ENCODE results near the gene ZNF543.
A peak's percentile ranks its signal among the peaks of the same experiment; 100 is the strongest.
"Not testable (repeated sequence)": the region's sequence is repeated elsewhere in the genome, so short reads cannot be mapped to it uniquely, and the experiment has no call there.

The ZNF543 gene

DNA sequence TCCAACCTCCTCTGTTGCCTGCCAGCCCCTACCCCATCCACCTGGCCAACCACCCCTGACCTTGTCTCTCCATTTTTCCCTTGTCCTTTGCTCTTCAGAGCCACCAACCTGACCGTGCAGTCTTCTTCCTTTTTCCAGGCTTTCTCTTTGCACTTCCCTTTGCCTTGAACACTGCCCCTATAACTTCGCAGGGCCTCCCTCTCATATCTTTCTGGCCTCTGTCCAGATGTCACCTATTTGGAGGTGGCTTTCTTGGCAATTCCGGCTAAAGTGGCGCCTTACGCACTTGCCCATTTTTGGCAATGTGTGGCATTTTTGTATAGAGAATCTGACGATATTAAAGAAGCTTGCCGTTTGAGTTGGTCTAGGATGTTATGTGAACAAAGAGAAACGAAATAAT is 844 bp downstream of the ZNF543 start:
- no peak for DNase-seq (ENCODE audit: low spot score)

DNA sequence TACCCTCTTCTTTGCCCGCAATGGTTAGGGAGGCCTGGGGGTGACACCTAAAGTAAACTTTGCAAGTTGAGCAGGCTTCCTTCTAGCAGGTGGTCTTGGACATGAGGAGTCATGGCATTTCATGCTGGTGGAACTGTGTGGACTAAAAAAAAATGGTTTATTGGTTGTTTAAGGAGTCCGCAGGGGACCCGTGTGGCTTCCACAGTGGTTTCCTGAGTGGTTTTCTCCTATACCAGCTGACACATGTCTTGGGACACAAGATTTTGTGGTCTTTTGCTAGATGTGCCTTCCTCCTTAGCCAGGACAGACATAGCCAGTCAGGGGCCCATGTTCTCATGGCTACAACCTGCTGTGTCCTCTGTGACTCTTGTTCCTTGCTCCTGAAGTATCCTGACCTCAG is 1.5 kb downstream of the ZNF543 start:
- DNase-seq (ENCODE audit: low spot score), result no peak

DNA sequence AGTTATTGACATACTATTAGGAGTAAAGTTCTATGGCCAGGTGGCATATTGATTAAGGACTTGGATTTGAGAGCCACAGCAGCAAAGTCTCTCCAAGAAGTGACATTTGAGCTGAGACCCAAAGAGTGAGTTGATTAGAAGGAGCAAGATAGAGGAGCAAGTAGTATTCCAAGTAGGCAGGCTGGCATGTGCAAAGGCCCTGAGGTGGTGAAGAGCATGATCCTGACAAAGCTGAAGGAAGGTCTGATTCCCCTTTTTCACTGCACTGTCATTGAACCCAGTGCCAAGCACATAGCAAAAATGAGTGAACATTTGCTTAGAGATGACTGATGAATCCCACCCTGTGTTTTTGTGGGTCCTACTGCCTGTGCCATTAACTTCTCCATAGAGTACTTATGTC is 4.7 kb downstream of the ZNF543 start:
- no peak for DNase-seq (ENCODE audit: low spot score)

DNA sequence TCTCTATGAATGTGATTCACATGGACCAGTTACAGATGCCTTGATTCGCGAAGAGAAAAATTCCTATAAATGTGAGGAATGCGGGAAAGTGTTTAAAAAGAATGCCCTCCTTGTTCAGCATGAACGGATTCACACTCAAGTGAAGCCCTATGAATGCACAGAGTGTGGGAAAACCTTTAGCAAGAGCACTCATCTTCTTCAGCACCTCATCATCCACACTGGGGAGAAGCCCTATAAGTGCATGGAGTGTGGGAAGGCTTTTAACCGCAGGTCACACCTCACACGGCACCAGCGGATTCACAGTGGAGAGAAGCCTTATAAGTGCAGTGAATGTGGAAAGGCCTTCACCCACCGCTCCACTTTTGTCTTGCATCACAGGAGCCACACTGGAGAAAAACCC is 7.7 kb downstream of the ZNF543 start:
- no peak for DNase-seq (ENCODE audit: low spot score)

DNA sequence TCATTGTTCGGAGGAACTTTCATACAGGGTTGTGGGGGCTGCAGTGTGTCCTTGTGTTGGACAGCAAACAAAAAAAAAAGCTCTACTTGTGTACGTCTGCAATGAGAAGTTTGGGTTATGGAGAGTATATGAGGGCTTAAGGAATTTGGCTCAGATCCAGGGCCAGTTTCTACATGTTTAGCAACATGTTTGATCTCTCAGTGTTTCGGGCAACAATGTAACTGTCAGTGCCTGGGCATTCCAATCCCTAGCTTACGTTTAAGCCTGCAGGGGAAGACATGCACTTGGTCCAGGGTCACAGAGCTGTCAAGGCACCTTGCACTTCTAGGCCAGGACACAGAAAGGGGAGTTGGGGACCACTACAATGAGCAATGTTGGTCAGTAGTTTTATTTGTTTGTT is 13.9 kb downstream of the ZNF543 start:
- DNase-seq (ENCODE audit: low spot score), result no peak

DNA sequence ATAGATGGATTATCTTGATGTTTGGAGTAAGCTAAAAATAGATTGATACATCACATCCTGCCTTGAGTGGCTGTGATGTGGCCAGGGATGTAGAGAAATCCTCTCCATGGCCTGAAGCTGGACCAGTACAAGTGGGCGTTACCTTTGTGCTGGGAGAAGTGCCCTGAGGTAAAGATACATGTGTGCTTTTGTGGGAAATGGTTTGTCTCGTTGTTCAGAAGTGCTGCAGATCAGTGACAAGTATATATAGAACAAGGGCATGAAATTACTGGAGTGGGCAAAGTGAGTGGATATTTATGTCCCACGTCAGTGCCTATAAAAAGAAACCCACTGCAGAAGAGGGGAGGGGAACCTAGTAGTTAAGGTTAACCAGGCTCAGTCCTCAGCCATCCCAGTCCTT is 18.6 kb downstream of the ZNF543 start:
- no peak for DNase-seq (ENCODE audit: low spot score)

DNA sequence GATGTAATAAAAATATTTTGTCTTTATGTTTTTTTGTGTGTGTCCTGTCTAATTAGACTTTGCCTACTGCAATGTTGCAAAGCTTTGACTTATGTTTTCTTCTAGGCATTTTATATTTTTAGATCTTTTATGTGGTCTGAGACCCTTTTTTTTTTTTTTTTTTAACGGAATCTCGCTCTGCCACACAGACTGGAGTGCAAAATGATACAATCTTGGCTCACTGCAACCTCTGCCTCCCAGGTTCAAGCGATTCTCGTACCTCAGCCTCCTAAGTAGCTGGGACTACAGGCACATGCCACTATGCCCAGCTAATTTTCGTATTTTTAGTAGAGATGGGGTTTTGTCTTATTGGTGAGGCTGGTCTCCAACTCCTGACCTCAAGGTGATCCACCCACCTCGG is 22.3 kb downstream of the ZNF543 start:
- DNase-seq (ENCODE audit: low spot score), result no peak

DNA sequence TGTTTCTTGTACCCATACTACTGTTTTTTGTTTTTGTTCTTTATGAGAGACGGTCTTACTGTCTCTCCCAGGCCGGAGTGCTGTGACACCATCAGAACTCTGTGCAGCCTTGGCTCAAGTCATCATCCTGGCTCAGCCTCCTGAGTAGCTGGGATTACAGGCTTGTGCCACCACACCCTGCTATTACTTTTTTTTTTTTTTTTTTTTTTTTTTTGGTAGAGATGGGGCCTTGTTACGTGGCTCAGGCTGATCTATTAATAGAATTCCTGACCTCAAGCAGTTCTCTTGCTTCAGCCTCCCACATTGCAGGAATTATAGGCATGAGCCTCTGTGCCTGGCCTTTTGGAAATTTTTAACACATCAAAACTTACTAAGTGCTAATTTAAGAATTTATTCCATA is 27.9 kb downstream of the ZNF543 start:
- no peak for DNase-seq (ENCODE audit: low spot score)

DNA sequence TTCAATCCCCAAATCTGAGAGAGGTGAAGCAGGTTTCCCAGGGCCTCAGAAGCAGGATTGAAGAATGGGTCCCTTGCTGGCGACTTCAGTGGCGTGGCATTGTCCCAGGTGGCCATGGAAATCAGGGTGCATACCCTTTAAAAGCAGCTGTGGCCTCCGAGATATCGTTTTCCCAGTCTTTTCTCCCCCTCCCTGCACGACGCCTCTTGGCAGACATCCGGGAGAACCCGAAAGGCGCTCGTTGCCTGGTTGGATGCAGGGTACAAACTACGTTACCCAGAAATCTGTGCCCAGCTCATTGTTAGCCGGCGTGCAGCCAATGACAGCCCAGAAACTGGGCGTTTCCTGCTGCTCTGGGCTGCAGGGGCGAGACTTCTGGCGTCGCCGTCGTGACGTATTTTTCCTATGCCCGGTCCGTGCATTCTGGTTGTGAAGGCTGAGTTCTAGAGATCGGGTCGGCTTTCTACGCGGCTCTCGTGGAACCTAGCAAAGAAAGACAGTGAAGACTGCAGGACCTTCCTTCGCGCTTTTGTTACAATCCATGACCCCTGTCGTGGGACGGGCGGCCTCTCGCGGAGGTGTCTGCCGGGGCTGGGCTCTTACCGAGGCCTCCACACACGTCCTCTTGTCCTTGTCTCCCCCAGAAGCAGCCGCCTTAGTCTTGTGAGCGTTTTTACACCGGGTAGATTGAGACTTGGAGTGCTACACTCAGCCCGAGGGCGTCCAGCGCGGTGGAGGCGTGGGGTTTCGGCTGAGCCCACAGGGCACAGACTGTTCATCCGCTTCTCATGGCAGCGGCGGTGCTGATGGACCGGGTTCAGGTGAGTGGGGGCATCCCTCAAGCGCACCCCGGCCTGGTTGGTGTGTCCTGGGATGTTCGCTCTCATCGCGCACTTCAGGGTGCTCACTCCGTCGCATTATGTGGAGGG is 30.9 kb downstream of the ZNF543 start, which contains the start of gene ZNF304:
TSS of gene ZNF304 (plus strand) at position 395 of the 929 bp plus-strand sequence. CDS start at position 789, 394 bp downstream.
- peak; percentile 96 for DNase-seq (ENCODE audit: low spot score)

DNA sequence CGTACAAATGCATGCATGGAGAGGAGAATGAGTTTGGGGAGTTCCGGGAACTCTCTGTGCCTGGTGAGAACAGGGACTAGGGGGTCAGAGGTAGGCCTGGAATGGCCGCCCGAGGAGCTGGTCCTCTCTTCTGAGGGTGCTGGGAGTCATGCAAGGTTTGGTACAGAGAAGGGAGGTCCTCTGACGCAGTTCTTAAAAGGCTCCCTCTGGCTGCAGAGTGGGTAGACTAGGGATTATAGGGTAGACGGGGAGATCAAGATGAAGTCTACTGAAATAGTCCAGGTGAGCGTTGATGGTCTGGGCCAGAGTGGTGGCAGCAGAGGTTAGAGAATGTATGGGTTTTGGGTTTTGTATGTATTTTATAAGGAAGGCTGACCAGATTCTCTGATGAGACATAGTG is 31.6 kb downstream of the ZNF543 start:
- peak; percentile 42 for DNase-seq (ENCODE audit: low spot score)

DNA sequence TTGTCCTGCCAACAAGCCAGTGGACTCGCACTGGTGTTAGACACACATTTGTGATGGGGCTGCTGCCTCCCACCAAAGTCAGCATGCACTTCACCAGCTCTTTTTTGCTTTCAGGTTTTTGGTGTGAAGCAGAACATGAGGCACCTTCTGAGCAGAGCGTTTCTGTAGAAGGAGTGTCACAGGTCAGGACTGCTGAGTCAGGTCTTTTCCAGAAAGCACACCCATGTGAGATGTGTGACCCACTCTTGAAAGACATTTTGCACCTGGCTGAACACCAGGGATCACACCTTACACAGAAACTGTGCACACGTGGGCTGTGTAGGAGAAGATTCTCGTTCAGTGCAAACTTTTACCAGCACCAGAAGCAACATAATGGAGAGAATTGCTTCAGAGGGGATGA is 35.6 kb downstream of the ZNF543 start:
- DNase-seq (ENCODE audit: low spot score), result no peak

DNA sequence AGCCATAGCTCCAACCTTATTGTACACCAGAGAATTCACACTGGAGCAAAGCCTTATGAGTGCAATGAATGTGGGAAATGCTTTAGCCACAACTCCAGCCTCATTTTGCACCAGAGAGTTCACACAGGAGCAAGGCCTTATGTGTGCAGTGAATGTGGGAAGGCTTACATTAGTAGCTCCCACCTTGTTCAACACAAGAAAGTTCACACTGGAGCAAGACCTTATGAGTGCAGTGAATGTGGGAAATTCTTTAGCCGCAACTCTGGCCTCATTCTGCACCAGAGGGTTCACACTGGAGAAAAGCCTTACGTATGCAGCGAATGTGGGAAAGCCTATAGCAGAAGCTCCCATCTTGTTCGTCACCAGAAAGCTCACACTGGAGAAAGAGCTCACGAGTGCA is 37.1 kb downstream of the ZNF543 start:
- DNase-seq (ENCODE audit: low spot score), result no peak

DNA sequence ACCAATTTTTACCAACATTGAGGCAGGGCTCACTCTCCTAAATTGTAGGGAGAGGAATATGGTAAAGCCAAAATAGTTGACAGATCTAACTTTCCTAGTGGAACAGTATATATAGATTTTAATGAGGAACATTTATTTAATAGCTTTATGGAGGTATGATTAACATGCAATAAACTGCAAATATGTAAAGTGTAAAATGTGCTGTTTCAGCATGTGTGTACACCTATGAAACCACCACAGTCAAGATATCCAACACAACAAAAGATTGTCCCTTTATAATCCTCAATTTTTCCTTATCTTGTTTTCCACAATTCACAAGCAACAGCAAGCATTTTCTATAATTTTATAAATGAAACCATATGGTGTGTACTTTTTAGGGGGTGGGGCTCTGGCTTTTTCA is 39.0 kb downstream of the ZNF543 start:
- DNase-seq (ENCODE audit: low spot score), result no peak

DNA sequence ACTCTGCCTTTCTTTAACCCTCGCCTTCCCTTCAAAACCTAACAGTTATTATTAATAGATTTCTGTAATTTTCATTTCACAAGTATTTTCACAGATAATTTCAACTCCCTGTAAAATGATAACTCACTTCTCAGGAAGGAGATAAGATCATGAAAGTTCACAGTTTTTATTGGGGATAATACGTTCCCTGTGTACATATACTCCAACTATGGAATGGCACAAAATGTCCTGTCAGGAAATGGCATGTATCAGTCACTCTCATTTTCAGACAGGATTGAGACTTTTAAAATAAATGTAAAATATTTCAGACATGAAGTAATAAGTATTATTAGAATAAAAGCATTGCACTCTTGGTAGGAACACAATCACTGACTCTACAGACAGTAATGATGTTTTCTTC is 42.1 kb downstream of the ZNF543 start:
- DNase-seq (ENCODE audit: low spot score), result no peak

DNA sequence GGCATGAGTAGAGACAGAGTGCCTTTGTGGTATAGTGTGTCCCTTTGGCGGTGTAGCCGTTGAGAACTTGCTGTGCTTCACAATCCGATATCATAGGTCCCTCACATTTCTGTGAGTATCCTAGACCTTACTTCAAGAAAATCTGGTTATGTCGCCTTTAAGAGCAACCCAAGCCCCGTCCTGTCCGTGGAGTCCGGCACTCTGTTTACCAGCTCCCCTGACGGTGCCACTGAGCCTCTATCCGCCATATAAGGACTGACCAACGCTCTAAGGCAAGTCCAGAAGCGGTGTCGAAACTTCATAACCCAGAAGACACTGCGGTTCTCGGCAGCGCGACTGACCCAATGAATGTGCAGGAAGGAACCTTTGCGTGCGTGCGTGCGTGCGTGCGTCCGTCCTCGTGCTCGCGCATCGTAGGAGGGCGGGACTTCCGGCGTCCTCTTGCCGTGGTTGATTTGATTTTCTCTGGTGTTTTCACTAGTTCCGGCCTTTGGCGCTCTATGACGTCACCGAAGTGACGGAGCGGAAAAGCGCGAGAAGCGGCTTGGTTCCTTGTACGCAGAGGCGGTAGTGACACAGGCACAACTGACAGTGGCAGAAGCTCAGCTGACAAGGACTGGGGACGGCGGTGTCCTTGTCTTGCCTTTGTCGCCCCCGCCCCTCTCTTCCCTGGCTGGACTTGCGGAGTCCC is 42.9 kb downstream of the ZNF543 start, which contains the start of the genes TRAPPC2B and ZNF547:
TSS of gene TRAPPC2B (plus strand) at position 555 of the 691 bp plus-strand sequence. CDS start 1,283 bp downstream, outside the sequence.
TSS of gene ZNF547 (plus strand) at position 555 of the 691 bp plus-strand sequence. CDS start 5,005 bp downstream, outside the sequence.
- peak; percentile 99 for DNase-seq (ENCODE audit: low spot score)

DNA sequence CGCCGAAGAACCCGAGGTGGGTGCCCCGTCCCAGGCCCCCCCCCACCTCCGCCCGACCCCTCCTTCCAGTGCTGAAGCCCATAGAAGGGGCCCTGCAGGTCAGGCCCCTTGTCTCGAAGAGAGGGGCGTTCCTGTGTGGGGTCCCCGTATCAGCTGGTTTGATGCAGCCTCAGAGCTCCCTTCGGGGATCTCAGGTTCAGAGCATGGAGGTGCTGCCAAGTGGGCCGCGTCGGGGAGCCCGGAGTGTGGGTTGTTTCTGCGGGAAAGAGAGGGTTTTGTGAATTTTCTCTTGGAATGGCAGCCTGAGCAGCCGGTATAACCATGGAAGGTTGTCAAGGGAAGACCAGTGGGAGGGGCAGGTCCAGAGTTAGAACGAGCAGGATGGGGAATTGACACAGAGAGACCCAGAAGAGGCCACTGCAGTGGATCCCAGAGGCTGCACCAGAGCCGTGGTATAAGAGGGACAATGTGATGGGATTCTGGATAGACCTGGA is 43.5 kb downstream of the ZNF543 start:
- no peak for DNase-seq (ENCODE audit: low spot score)

DNA sequence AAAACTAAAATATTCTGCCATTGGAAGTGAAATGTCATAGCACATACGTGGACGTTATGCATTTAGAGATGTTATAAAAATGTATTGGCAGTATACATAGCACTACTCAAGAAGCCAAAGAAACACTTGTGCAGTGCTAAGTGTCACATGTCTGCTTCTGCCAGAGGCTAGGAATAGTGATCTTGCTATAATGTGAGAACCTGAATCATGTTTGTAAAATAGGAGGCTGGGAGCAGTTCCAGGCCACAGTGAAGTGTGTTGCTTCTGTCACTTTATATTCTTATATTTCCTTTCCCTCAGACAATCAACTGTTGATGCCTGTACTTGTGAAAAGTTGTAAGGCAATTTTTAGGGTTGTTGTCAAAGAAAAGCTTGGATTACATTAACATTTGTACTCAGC is 46.5 kb downstream of the ZNF543 start:
- no peak for DNase-seq (ENCODE audit: low spot score)

DNA sequence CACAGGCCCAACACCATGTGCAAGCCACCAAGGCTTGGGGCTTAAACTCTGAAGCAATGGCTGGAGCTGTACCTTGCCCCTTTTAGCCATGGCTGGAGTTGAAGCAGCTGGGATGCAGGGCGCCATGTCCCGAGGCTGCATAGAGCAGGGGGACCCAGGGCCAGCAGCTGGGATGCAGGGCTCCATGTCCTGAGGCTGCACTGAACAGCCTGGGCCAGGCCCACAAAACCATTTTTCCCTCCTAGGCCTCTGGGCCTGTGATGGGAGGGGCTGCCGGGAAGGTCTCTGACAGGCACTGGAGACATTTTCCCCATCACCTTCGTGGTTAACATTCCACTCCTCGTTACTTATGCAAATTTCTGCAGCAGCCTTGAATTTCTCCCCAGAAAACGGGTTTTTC is 53.9 kb downstream of the ZNF543 start:
- no peak for DNase-seq (ENCODE audit: low spot score)

DNA sequence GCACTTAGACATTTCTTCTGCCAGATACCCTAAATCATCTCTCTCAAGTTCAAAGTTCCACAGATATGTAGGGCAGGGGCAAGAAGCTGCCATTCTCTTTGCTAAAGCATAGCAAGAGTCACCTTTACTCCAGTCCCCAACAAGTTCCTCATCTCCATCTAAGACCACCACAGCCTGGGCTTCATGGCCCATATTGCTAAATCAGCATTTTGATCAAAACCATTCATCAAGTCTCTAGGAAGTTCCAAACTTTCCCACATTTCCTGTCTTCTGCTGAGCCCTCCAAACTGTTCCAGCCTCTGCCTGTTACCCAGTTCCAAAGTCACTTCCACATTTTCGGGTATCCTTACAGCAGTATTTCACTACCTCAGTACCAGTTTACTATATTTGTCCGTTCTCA is 54.4 kb downstream of the ZNF543 start:
- not testable (repeated sequence) for DNase-seq (ENCODE audit: low spot score)

DNA sequence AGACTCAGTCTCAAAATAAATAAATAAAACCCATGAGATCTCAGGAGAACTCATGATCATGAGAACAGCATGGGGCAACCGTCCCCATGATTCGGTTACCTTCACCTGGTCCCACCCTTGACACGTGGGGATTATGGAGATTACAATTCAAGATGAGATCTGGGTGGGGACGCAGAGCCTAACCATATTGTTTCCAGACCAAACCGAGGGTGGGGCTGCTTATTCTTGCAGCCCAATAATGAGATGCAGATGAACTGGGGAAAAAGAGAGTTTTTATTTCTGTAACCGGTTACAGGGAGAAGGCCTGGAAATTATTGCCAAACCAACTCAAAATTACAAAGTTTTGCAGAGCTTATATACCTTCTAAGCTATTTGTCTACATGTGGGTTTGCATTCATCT is 55.9 kb downstream of the ZNF543 start:
- no peak for DNase-seq (ENCODE audit: low spot score)

DNA sequence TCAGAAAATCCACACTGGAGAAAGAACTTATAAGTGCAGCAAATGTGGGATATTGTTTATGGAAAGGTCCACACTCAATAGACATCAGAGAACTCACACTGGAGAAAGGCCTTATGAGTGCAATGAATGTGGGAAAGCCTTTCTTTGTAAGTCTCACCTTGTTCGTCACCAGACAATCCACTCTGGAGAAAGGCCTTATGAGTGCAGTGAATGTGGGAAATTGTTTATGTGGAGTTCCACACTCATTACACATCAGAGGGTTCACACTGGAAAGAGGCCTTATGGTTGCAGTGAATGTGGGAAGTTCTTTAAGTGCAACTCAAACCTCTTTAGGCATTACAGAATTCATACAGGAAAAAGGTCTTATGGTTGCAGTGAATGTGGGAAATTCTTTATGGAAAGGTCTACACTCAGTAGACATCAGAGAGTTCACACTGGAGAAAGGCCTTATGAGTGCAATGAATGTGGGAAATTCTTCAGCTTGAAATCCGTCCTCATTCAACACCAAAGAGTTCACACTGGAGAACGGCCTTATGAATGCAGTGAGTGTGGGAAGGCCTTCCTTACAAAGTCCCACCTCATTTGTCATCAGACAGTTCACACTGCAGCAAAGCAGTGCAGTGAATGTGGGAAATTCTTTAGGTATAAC is 57.4 kb downstream of the ZNF543 start:
- no peak for DNase-seq (ENCODE audit: low spot score)
